ENCODE results near the gene IGF1R.
"Not testable (repeated sequence)": the region's sequence is repeated elsewhere in the genome, so short reads cannot be mapped to it uniquely, and the experiment has no call there.

IGF1R gene

GRCh38 chr15:99002226-99002625 is 353.9 kb downstream of the IGF1R start:
- no peak for DNase-seq (ENCODE audit: low spot score)

GRCh38 chr15:99003317-99003716 is 355.0 kb downstream of the IGF1R start:
- not testable (repeated sequence) for DNase-seq (ENCODE audit: low spot score)

GRCh38 chr15:99004998-99005974 is 356.9 kb downstream of the IGF1R start:
- not testable (repeated sequence) for DNase-seq (ENCODE audit: low spot score)

- no peak for DNase-seq (ENCODE audit: low spot score)
Observed at GRCh38 chr15:99006146-99006545, 357.8 kb downstream of the IGF1R start.

- DNase-seq (ENCODE audit: low spot score): peak; percentile 70
Observed at GRCh38 chr15:99006904-99007495, 358.7 kb downstream of the IGF1R start.

DNA sequence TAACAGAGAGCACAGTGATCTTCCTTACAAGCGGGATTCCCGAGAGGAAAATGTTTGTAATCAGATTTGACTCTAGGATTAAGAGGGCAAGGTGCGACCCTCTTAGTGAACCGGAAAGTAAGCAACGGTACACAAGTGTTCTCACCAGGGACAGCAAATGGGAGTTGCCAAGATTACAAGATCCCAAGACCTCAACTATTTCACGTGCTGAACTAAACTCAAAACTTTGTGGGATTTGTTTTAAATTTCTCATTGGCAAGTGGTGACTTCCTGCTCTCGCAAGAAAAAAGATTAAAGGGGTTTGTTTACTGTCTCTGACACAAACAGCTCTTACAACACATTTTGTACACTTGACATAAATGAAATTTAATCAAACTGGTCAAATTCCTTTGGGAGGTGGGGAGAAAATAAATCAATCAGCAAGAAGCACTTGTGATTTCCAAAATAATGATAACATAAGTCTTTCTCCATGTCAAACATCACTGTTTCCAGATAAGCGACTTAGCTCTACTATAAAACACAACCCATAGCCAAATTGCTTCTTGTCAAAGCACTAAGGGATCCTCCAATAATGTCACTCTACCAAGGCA is 361.5 kb downstream of the IGF1R start:
- DNase-seq (ENCODE audit: low spot score): no peak

DNA sequence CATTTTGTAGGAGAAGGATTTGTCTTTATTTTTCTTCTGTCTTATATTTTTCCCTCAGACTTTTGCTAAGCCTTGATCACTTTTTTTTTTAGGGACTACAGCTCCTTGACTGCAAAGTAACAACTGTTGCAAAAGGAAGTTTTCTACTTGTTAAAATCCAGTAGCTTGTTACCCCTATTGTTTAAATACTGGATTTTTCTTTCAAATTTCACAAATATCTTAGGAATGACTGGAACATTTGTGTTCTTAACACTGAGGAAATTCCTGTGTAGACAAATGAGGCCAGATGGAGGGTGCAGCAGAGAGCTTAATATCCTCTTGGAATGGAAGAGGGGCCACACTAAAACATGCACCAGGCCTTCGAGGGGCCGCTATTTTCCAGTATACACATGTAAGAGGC is 362.4 kb downstream of the IGF1R start:
- DNase-seq (ENCODE audit: low spot score): no peak

Data from D341Med (cell line).